ENCODE measurements around the gene FTO. TPM values are rescaled to one million over a fixed set of nuclear protein-coding genes. Genes with fewer than 3 reads are reported as not detected.

FTO gene
- total and polyA plus RNA-seq, 2 donors from 2014 or later = 22.3 to 116 TPM

GRCh38 chr16:53803998-53804397 lies 100.0 kb downstream of the FTO start:
- Histone ChIP-seq H3K4me1 (ENCODE audit: control insufficient read depth in 2 of 3, insufficient read depth in 2 of 3, low read depth in 1 of 3, low read length in 3 of 3) (no peaks in the 10 kb centered on the region), H3K36me3 (ENCODE audit: control insufficient read depth in 2 of 3, insufficient read depth in 3 of 3, low read length in 3 of 3) (no peaks in the 10 kb centered on the region), H3K9ac (ENCODE audit: low read length in 3 of 3) (no peak overlapping the region), H3K9me3 (ENCODE audit: control insufficient read depth in 2 of 3, insufficient read depth in 1 of 3, low read length in 3 of 3) (no peaks in the 10 kb centered on the region), H3K27ac (ENCODE audit: low read depth in 2 of 2, low read length in 2 of 2) (no peak overlapping the region), H3K4me3 (ENCODE audit: low read length in 3 of 3) (no peak overlapping the region), H3K27me3 (ENCODE audit: control insufficient read depth, insufficient read depth, low read length) (no peaks in the 10 kb centered on the region)
- TF ChIP-seq, protein P1, sequence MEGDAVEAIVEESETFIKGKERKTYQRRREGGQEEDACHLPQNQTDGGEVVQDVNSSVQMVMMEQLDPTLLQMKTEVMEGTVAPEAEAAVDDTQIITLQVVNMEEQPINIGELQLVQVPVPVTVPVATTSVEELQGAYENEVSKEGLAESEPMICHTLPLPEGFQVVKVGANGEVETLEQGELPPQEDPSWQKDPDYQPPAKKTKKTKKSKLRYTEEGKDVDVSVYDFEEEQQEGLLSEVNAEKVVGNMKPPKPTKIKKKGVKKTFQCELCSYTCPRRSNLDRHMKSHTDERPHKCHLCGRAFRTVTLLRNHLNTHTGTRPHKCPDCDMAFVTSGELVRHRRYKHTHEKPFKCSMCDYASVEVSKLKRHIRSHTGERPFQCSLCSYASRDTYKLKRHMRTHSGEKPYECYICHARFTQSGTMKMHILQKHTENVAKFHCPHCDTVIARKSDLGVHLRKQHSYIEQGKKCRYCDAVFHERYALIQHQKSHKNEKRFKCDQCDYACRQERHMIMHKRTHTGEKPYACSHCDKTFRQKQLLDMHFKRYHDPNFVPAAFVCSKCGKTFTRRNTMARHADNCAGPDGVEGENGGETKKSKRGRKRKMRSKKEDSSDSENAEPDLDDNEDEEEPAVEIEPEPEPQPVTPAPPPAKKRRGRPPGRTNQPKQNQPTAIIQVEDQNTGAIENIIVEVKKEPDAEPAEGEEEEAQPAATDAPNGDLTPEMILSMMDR (IDR thresholded peaks at IDR 0.05; ENCODE audit: borderline replicate concordance, extremely low read depth, insufficient read depth) = no peak
- intact Hi-C loops (cut with DNase I) = no loop called here
- DNase-seq = no peak
- no peak for FAIRE-seq

GRCh38 chr16:53804467-53804866 lies 100.5 kb downstream of the FTO start:
- no peak overlapping the region for H3K27ac ChIP-seq (ENCODE audit: low read depth in 2 of 2, low read length in 2 of 2)
- FAIRE-seq = no peak
- intact Hi-C loops (cut with DNase I) = no loop called here

GRCh38 chr16:53805113-53805512 lies 101.2 kb downstream of the FTO start:
- FAIRE-seq = no peak
- intact Hi-C loops (cut with DNase I) = no loop called here

More at GRCh38 chr16:53804467-53804866, 100.5 kb downstream of the FTO start:
- no peak for DNase-seq
- Histone ChIP-seq H3K4me1 (ENCODE audit: control insufficient read depth in 2 of 3, insufficient read depth in 2 of 3, low read depth in 1 of 3, low read length in 3 of 3) (no peaks in the 10 kb centered on the region), H3K9ac (ENCODE audit: low read length in 3 of 3) (no peak overlapping the region), H3K9me3 (ENCODE audit: control insufficient read depth in 2 of 3, insufficient read depth in 1 of 3, low read length in 3 of 3) (no peaks in the 10 kb centered on the region), H3K36me3 (ENCODE audit: control insufficient read depth in 2 of 3, insufficient read depth in 3 of 3, low read length in 3 of 3) (no peaks in the 10 kb centered on the region), H3K4me3 (ENCODE audit: low read length in 3 of 3) (no peak overlapping the region), H3K27me3 (ENCODE audit: control insufficient read depth, insufficient read depth, low read length) (no peaks in the 10 kb centered on the region)
- TF ChIP-seq, protein P1 (IDR thresholded peaks at IDR 0.05; ENCODE audit: borderline replicate concordance, extremely low read depth, insufficient read depth) = no peak

More at GRCh38 chr16:53805113-53805512, 101.2 kb downstream of the FTO start:
- Histone ChIP-seq H3K9me3 (ENCODE audit: control insufficient read depth in 2 of 3, insufficient read depth in 1 of 3, low read length in 3 of 3) (no peaks in the 10 kb centered on the region), H3K4me3 (ENCODE audit: low read length in 3 of 3) (no peak overlapping the region), H3K27ac (ENCODE audit: low read depth in 2 of 2, low read length in 2 of 2) (no peak overlapping the region), H3K4me1 (ENCODE audit: control insufficient read depth in 2 of 3, insufficient read depth in 2 of 3, low read depth in 1 of 3, low read length in 3 of 3) (no peaks in the 10 kb centered on the region), H3K27me3 (ENCODE audit: control insufficient read depth, insufficient read depth, low read length) (no peaks in the 10 kb centered on the region), H3K36me3 (ENCODE audit: control insufficient read depth in 2 of 3, insufficient read depth in 3 of 3, low read length in 3 of 3) (no peaks in the 10 kb centered on the region), H3K9ac (ENCODE audit: low read length in 3 of 3) (no peak overlapping the region)
- no peak for DNase-seq
- TF ChIP-seq, protein P1 (IDR thresholded peaks at IDR 0.05; ENCODE audit: borderline replicate concordance, extremely low read depth, insufficient read depth) = no peak

Data from kidney (tissue), 14 donors.